KBM-7 (cell line): Measurements from ENCODE around the gene ZNF778.
"Not testable (repeated sequence)": the region's sequence is repeated elsewhere in the genome, so short reads cannot be mapped to it uniquely, and the experiment has no call there.

ENCODE experiments used
- DNase-seq: peaks from one replicate; pipeline ENCODE4 v3.0.0-alpha.2; 2015
- in situ Hi-C: fragments of 300-500 bp; cut with MboI; formaldehyde crosslinking; loops from 2 replicates; pipeline ENCODE4 v1.14.3; 2020; ENCODE audit warnings: low sequenced_read_pairs, low pct_unique_long_range_greater_than_20kb, mixed read lengths

Gene ZNF778

GRCh38 chr16:89246383-89246902 lies 28.9 kb downstream of the ZNF778 start:
- in situ Hi-C loops: no loop called here
- no peak for DNase-seq

- in situ Hi-C loops: no loop called here
- peak; percentile 33 for DNase-seq
Observed at GRCh38 chr16:89246903-89247733, 29.6 kb downstream of the ZNF778 start.

- in situ Hi-C loops: not testable (repeated sequence)
- peak; percentile 42 for DNase-seq
Observed at GRCh38 chr16:89247734-89248075, 30.2 kb downstream of the ZNF778 start.

GRCh38 chr16:89248196-89248982 lies 30.9 kb downstream of the ZNF778 start:
- in situ Hi-C loops: no loop called here
- DNase-seq: no peak

DNA sequence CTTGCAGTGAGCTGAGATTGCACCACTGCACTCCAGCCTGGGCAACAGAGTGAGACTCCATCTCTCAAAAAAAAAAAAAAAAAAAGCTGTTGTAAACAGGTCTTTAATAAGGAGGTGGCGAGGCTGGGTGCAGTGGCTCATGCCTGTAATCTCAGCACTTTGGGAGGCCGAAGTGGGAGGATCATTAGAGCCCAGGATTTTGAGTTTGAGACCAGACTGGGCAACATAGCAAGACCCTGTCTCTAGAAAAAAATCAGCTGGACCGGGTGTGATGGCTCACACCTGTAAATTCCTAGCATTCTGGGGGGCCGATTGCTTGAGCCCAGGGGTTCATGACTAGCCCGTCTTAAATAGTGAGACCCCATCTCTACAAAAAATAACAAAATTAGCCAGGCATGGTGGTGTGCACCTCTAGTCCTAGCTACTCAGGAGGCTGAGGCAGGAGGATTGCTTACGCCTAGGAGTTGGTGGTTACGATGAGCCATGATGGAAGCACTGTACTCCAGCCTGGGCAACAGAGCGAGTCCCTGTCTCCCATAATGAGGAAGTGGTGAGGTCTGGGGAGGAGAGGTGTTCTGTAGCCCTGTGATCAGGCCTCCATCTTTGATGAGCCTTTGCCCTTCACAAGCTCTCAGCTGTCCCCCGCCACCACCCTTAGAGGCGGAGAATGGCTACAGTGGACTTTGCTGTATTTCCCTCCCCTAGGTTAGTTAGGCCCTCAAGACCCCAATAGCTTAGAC lies 36.2 kb downstream of the ZNF778 start:
- in situ Hi-C loops: no loop called here
- DNase-seq: peak; percentile 50

- no peak for DNase-seq
- in situ Hi-C loops: no loop called here
Observed at GRCh38 chr16:89256651-89257254, 39.2 kb downstream of the ZNF778 start.

DNA sequence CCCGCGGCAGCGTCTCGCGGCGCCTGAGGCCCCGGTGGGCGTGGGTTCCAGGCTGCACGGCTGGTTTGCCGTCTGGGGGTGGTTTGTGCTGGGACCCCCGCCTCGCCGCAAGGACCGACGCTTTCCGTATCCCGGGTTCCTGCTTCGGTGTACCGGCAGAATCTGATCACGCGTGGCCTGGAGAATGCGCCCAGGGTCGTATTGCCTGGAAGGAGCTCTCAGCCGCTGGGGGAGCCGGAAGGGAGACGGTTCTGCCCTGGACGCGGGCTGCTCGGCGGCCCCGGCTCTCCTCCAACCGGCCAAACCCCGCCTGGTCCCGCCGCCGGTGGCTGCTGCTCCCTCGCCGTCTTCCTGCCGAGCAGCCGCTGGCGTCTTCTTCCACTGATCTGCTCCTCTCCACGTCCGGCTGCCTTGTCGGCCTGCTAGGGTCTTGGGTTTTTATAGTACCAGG lies 39.8 kb downstream of the ZNF778 start:
- DNase-seq: no peak
- in situ Hi-C loops: no loop called here

DNA sequence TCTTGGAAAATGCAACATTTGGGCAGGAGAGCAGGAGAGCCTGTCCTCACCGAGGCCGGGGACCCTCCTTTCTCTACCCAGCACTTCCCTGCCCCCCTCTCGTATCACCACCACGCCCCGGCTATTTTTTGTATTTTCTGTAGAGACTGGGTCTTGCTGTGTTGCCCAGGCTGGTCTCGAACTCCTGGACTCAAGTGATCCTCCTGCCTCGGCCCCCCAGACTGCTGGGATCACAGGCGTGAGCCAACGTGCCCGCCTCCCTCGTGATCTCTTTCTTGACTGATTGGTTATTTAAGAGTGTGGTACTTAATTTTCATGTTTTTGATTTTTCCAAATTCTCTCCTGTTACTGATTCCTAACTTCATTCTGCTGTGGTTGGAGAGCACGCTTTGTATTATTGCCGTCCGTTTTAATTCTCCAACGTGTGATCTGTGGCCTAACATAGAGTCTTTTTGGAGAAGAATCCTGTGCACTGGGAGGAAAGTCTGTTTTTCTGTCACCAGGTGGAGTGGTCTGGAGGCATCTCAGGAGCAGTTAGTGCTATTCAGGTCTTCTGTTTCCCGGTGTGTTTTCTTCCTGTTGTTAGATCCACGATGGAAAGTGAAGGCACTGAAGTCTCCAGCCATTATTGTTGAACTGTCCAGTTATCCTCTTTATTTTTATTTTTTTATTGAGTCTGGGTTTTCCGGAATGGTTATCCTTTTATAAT lies 40.4 kb downstream of the ZNF778 start:
- in situ Hi-C loops: no loop called here
- DNase-seq: no peak

- DNase-seq, in situ Hi-C loops: not testable (repeated sequence)
Observed at GRCh38 chr16:89259901-89260300, 42.4 kb downstream of the ZNF778 start.

DNA sequence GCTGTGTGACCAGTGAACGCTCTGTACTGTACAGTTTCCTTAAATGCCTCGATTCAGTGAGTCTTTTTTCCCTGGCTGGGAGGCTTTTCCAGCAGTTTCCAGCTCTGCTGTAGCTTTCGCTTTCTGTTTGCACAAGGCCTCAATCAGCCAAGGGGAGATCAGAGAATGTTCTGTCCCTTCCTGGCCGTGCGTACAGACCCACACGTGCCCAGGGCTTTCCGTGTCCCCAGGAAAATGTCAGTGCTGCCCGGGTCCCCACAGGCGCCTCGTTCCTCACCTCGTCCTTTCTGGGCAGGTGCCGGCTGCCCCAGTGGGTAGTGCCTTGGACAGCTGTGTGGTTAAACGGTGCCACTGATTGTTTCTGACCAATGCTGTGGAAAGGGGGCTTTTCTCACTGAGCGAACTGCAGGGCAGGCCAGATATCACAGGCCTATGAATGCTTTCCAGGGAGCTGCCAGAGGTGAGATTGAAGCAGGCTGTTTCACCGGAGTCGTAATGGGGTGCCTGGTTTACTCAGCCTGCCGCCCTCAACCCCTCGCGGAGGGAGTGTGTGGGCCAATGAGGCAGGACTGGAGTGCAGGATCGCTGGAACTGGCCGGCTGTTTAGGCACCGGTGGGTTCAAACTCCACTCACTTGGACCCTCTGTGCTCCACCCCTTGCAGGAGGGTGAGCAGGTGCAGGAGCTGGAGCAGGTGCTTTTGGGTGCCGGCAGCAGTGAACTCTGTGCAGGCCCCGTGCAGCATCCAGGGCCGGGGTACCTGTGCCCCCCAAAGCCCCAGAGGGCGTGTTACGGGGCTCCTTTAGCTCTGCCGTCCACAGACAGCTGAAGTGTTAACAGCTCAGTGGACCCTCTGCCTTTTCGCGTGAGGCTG lies 44.4 kb downstream of the ZNF778 start:
- DNase-seq: no peak
- in situ Hi-C loops: no loop called here

GRCh38 chr16:89264800-89265550 lies 47.5 kb downstream of the ZNF778 start:
- DNase-seq: no peak
- in situ Hi-C loops: no loop called here

- in situ Hi-C loops: no loop called here
Observed at GRCh38 chr16:89265647-89266046, 48.1 kb downstream of the ZNF778 start.

GRCh38 chr16:89266521-89267134 lies 49.1 kb downstream of the ZNF778 start:
- DNase-seq: no peak
- in situ Hi-C loops: no loop called here

More at GRCh38 chr16:89265647-89266046, 48.1 kb downstream of the ZNF778 start:
- no peak for DNase-seq

DNA sequence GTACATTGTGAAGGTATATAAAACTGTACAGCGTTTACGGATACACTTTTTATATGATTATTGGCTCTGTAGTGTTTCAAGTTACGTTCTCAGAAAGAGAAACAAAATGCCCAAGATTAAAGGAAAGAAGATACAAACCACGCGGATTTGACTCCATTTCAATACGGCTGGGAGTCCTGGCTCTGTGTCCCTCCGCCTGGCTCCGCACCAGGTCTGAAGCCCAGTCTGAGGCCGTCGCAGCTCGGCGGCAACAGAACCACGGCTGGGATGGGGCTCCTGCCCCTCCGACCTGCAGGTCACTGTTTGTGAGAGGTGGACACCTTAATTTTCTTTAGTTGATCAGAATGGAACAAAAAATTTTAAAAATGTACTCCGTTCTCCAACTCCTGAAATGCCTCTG lies 50.2 kb downstream of the ZNF778 start:
- DNase-seq, in situ Hi-C loops: not testable (repeated sequence)

DNA sequence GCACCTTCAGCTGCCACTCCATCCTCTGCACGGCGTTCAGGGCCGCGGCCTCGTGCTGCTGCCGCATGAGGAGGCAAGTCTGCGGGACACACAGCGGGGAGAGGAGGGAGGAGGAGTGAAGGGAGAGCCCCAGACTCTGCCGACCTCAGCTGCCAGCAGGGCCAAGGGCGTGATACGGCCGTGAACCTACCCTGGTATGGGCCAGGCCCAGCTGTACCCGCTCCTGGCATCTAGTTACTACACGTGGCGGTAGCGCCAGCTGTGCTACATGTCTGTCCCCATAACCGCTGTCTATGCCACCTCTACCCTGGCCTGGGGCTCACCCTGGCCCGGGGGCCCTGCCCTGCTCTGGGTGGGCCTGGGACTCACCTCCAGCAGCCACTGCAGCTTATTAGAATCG lies 51.1 kb downstream of the ZNF778 start:
- in situ Hi-C loops: no loop called here
- DNase-seq: no peak

DNA sequence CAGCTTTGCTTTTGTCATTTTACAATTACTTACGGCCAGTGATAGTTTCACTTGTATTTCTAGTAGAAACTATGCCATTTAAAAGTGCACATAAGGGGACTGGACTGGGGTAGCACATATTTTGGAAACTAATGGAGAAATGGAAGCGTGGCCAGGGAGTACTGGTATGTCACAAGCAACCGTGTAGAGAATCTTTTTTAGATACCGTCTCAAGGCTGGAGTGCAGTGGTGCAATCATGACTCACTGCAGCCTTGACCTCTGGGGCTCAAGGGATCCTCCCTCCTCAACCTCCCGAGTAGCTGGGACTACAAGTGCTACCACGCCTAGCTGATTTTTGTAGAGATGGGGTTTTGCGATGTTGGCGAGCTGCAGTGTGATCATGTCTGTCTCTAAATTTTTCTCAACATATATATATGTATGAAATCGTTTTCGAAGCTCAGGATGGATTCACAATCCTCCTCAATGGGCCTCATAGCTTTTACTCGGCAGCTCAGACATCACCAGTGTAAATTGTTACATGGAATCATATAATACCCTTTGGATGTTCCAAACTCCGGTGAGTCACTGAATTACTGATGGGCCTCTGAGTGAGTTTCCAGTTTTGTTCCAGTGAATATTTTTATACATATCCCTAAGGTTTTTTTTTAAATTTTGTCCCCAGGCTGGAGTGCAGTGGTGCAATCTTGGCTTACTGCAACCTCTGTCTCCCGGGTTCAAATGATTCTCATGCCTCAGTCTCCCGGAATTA lies 51.7 kb downstream of the ZNF778 start:
- no peak for DNase-seq
- in situ Hi-C loops: no loop called here
